Suprapubic skin (tissue), 4 donors: ENCODE measurements around the gene HEATR9.

Experiments
- CTCF ChIP-seq, 2 donors: fragments of 200-600 bp in 1 of 2; fragments of 450-650 bp in 1 of 2; sonication (generic) in 1 of 2; IDR thresholded peaks; one replicate each; pipeline ENCODE4 v1.5.1; 2016 to 2019; ENCODE audit warnings: antibody characterized with exemption in 2 of 2, mild to moderate bottlenecking in 1 of 2, moderate library complexity in 1 of 2
- EP300 ChIP-seq: sonication (generic); formaldehyde crosslinking; IDR thresholded peaks from one replicate; pipeline ENCODE4 v1.6.1; 2017; ENCODE audit warnings: antibody characterized with exemption
- POLR2AphosphoS5 ChIP-seq, 3 donors: sonication (generic); formaldehyde crosslinking; IDR thresholded peaks; one replicate each; pipeline ENCODE4 v1.6.1; 2017; ENCODE audit warnings: antibody characterized with exemption in 3 of 3

GRCh38 chr17:35825206-35825605 is 43.5 kb downstream of the HEATR9 start:
- TF ChIP-seq CTCF (IDR thresholded peaks at IDR 0.05) (no peak), EP300 (no peak), POLR2AphosphoS5 (IDR thresholded peaks at IDR 0.05) (no peak)
